K562 (cell line): ENCODE results near the gene S100P. TPM values are rescaled to one million over a fixed set of nuclear protein-coding genes. Genes with fewer than 3 reads are reported as not detected.

Experiments used
- ATAC-seq: fragments of 200-7000 bp; cut with Tn5 transposase; 3 replicates; pipeline ENCODE4 v1.9.1; 2020; ENCODE audit warnings: moderate library complexity
- BruUV-seq: library from RNA; stranded (reverse); fragments of 400-500 nt; replicated peaks from 2 replicates; lab custom pipeline; 2021; lab: Mats Ljungman, UMichigan
- CTCF ChIA-PET: fragments of 300-600 bp; formaldehyde crosslinking; extraction: SDS; loops from one replicate; lab custom pipeline; 2021; ENCODE audit warnings: low intra/inter-chr PET ratio; lab: Yijun Ruan, JAX
- POLR2A ChIA-PET: fragments of 300-600, 350-650 bp; sonication (Branson Sonifier 250); formaldehyde crosslinking; extraction: SDS; loops from one replicate; lab custom pipeline; 2021; ENCODE audit warnings: antibody characterized with exemption, inconsistent platforms; lab: Yijun Ruan, JAX
- DNase-seq, 4 experiments: peaks; one replicate each; pipeline versions ENCODE4 v3.0.0 to v3.0.0-alpha.2; 2011 to 2018; ENCODE audit warnings: low spot score in 3 of 4, mixed read lengths in 3 of 4; ENCODE audit errors: extremely low read depth in 1 of 4
- FAIRE-seq: peaks from 2 replicates; lab custom pipeline; 2011; peaks lifted over from hg19 to GRCh38; lab: Jason Lieb, UNC
- H2AFZ ChIP-seq: 2 replicates; pipeline ENCODE4 v1.6.0; 2011; ENCODE audit warnings: low read depth, low read length, control low read depth, inconsistent platforms
- H3K27ac ChIP-seq: fragments of 200-600 bp; 3 replicates; pipeline ENCODE4 v1.8.0; 2011; ENCODE audit warnings: low read depth, mild to moderate bottlenecking, control low read depth, inconsistent platforms, low read length, moderate library complexity, mixed read lengths; ENCODE audit errors: extremely low read depth
- H3K27me3 ChIP-seq, 2 experiments: fragments of 300-600 bp in 1 of 2; 2 replicates in 1 of 2; 3 replicates in 1 of 2; pipeline versions ENCODE4 v1.6.0 to v1.8.0; 2011; ENCODE audit warnings: inconsistent platforms in 2 of 2, low read length in 2 of 2, mild to moderate bottlenecking in 1 of 2, mixed read lengths in 1 of 2, moderate library complexity in 1 of 2; ENCODE audit not compliant: control insufficient read depth in 2 of 2, insufficient read depth in 2 of 2
- H3K36me3 ChIP-seq: fragments of 300-600 bp; 3 replicates; pipeline ENCODE4 v1.8.0; 2011; ENCODE audit warnings: mild to moderate bottlenecking, low read length, inconsistent platforms; ENCODE audit not compliant: control insufficient read depth, insufficient read depth
- H3K4me1 ChIP-seq, 2 experiments: fragments of 200-600 bp in 1 of 2; replicated peaks in 1 of 2; 2 replicates in 1 of 2; 3 replicates in 1 of 2; pipeline versions ENCODE4 v1.5.1 to v1.8.0; 2011; ENCODE audit warnings: inconsistent platforms in 2 of 2, low read length in 2 of 2, mild to moderate bottlenecking in 1 of 2, mixed read lengths in 1 of 2, moderate library complexity in 1 of 2; ENCODE audit not compliant: control insufficient read depth in 2 of 2, insufficient read depth in 2 of 2
- H3K4me2 ChIP-seq: 2 replicates; pipeline ENCODE4 v1.6.1; 2011; ENCODE audit warnings: low read length, control low read depth, inconsistent platforms, mixed read lengths; ENCODE audit not compliant: insufficient read depth
- H3K4me3 ChIP-seq: fragments of 200-600 bp; sonication (generic), shearing (Covaris generic); 2 replicates; pipeline ENCODE4 v1.5.1; 2016; ENCODE audit warnings: control low read depth, inconsistent platforms
- H3K79me2 ChIP-seq: fragments of 200-600 bp; 3 replicates; pipeline ENCODE4 v1.8.0; 2011; ENCODE audit warnings: low read length, inconsistent platforms; ENCODE audit not compliant: control insufficient read depth, insufficient read depth
- H3K9ac ChIP-seq, 2 experiments: 2 replicates each; pipeline versions ENCODE4 v1.6.0 to v1.6.1; 2011; ENCODE audit warnings: low read depth in 2 of 2, low read length in 2 of 2, control low read depth in 1 of 2, inconsistent platforms in 1 of 2, mild to moderate bottlenecking in 1 of 2, mixed read lengths in 1 of 2; ENCODE audit not compliant: insufficient read depth in 1 of 2
- H3K9me1 ChIP-seq: one replicate; pipeline ENCODE4 v1.6.0; 2011; ENCODE audit warnings: inconsistent platforms, mild to moderate bottlenecking, low read length, moderate library complexity; ENCODE audit not compliant: control insufficient read depth, insufficient read depth
- H3K9me3 ChIP-seq: replicated peaks from 2 replicates; pipeline ENCODE4 v1.5.1; 2011; ENCODE audit warnings: low read depth, low read length, inconsistent platforms; ENCODE audit not compliant: control insufficient read depth, insufficient read depth
- H4K20me1 ChIP-seq: replicated peaks from 2 replicates; pipeline ENCODE4 v1.6.1; 2011; ENCODE audit warnings: low read length, inconsistent platforms, mixed read lengths; ENCODE audit not compliant: control insufficient read depth, insufficient read depth
- CREBBP ChIP-seq: IDR thresholded peaks from one replicate; pipeline ENCODE4 v1.6.1; 2012; ENCODE audit warnings: low read depth, mild to moderate bottlenecking, control low read depth, inconsistent platforms, low read length
- IFI16 ChIP-seq: fragments of 250-450 bp; sonication (Bioruptor Pico); IDR thresholded peaks from 2 replicates; pipeline ENCODE4 v2.1.2; 2022; ENCODE audit warnings: mild to moderate bottlenecking, inconsistent platforms
- MAFG ChIP-seq: fragments of 450-650 bp; conservative IDR thresholded peaks from 2 replicates; pipeline ENCODE4 v1.6.1; 2016; ENCODE audit warnings: missing genetic modification characterization, missing compliant biosample characterization
- MEIS2 ChIP-seq: fragments of 450-650 bp; IDR thresholded peaks from 2 replicates; pipeline ENCODE4 v1.6.1; 2014; ENCODE audit warnings: mild to moderate bottlenecking; ENCODE audit not compliant: partially characterized antibody
- MTA3 ChIP-seq: fragments of 450-650 bp; formaldehyde crosslinking; IDR thresholded peaks from 2 replicates; pipeline ENCODE4 v1.6.1; 2017; ENCODE audit warnings: mild to moderate bottlenecking, borderline replicate concordance
- NR2C1 ChIP-seq, 2 experiments: fragments of 450-650 bp; IDR thresholded peaks; 2 replicates each; pipeline ENCODE4 v1.6.1; 2017; ENCODE audit warnings: mild to moderate bottlenecking in 2 of 2, antibody characterized with exemption in 1 of 2, inconsistent platforms in 1 of 2, missing compliant biosample characterization in 1 of 2, missing genetic modification characterization in 1 of 2
- PHF8 ChIP-seq: fragments of 200-600 bp; sonication (generic); IDR thresholded peaks from 2 replicates; pipeline ENCODE4 v1.6.1; 2012; ENCODE audit warnings: mixed run types, mild to moderate bottlenecking, inconsistent platforms, low read length, moderate library complexity, borderline replicate concordance
- POLR2G ChIP-seq: fragments of 200-400 bp; formaldehyde crosslinking; IDR thresholded peaks from 2 replicates; pipeline ENCODE4 v1.6.1; 2017; ENCODE audit warnings: low read depth, mild to moderate bottlenecking, antibody characterized with exemption, low read length, moderate library complexity
- RBM22 ChIP-seq: fragments of 200-400 bp; formaldehyde crosslinking; IDR thresholded peaks from 2 replicates; pipeline ENCODE4 v1.6.1; 2018; ENCODE audit warnings: low read length, low read depth; ENCODE audit not compliant: poor library complexity, severe bottlenecking
- RNF2 ChIP-seq: sonication (generic); IDR thresholded peaks from 2 replicates; pipeline ENCODE4 v1.6.1; 2016
- THRB ChIP-seq: fragments of 450-650 bp; formaldehyde crosslinking; conservative IDR thresholded peaks from 2 replicates; pipeline ENCODE4 v1.4.0; 2022; ENCODE audit warnings: mild to moderate bottlenecking, missing genetic modification characterization
- ZFX ChIP-seq: sonication (generic); formaldehyde crosslinking; IDR thresholded peaks from 2 replicates; pipeline ENCODE4 v1.8.0; 2022; ENCODE audit warnings: mild to moderate bottlenecking, missing genetic modification reagents, moderate library complexity
- WGBS: fragments of 100-300 bp; shearing (Covaris generic); methylation state at CpG from one replicate; pipeline ENCODE4 v1.1.6; 2016; ENCODE audit warnings: low coverage, mixed read lengths; ENCODE audit not compliant: insufficient coverage; ENCODE audit errors: missing lambda C conversion rate; 5-methylcytosine and 5-hydroxymethylcytosine counted together
- in situ Hi-C: fragments of 300-500 bp; cut with MboI; formaldehyde crosslinking; loops from 4 replicates; pipeline ENCODE4 v1.15.0; 2018; ENCODE audit warnings: inconsistent platforms, mixed read lengths
- intact Hi-C: fragments of 100-400 bp; cut with micrococcal nuclease; formaldehyde crosslinking; loops from 2 replicates; pipeline ENCODE4 v1.14.2; 2022
- polyA plus RNA-seq, 8 experiments: library from polyadenylated mRNA; depleted of rRNA in 4 of 8; stranded (reverse) in 5 of 8; unstranded in 3 of 8; fragments of >200 nt; fragmentation: Nextera tagmentation in 2 of 8; fragmentation: Illumina TruSeq in 1 of 8; extraction: Ambion mirVana in 2 of 8; extraction: Trizol in 1 of 8; gene quantifications; 2 replicates each; pipeline versions ENCODE4 v1.2.1 to v1.2.3, GENCODE V29; 2011 to 2014; ENCODE audit warnings: inconsistent platforms in 1 of 8, missing spikeins in 1 of 8
- total RNA-seq, 7 experiments: library from RNA; depleted of rRNA in 6 of 7; stranded (reverse); fragments of >200 nt in 6 of 7; fragmentation: Illumina TruSeq in 2 of 7; extraction: Trizol in 2 of 7; gene quantifications; 2 replicates each; pipeline versions ENCODE4 v1.2.1 to v1.2.3, GENCODE V29; 2011 to 2021; ENCODE audit warnings: low replicate concordance in 1 of 7
- TF ChIP-seq, protein P1 (sequence below): IDR thresholded peaks from 2 replicates; pipeline ENCODE4 v1.6.1; 2014; ENCODE audit warnings: antibody characterized with exemption
- TF ChIP-seq, protein P2 (sequence below): sonication (generic); formaldehyde crosslinking; IDR thresholded peaks from 2 replicates; pipeline ENCODE4 v1.9.0; 2022; ENCODE audit warnings: mild to moderate bottlenecking, missing genetic modification reagents

S100P gene
- total and polyA plus RNA-seq, 9 of the 15 experiments (the other 6 are each of a cell fraction or from before 2014, with no cell fraction given) = 4.1 to 23.8 (median 7.5) TPM

GRCh38 chr4:6692379-6692778 is 1.3 kb upstream of the S100P start:
- no peaks in the 10 kb centered on the region for H4K20me1 ChIP-seq
- intact Hi-C loops (no loop called here), in situ Hi-C loops (no loop called here)
- H3K9me1 ChIP-seq = no peaks in the 10 kb centered on the region
- H3K79me2 ChIP-seq = no peaks in the 10 kb centered on the region
- no TSS peak for BruUV-seq
- CTCF ChIA-PET = interaction anchor here (0.6 kb wide), 1 partner anchor 348 kb away, joined by 3 read pairs; no protein-coding TSS in a partner anchor
- FAIRE-seq = no peak
- peak overlapping the region; percentile 61; the same call in 1 of the 2 replicates for H3K4me2 ChIP-seq
- peak overlapping the region; percentile 35 for H2AFZ ChIP-seq
- no peaks in the 10 kb centered on the region for H3K36me3 ChIP-seq
- WGBS = 66% methylated on average over 7 of the region's 8 CpGs
- no peaks in the 10 kb centered on the region for H3K27me3 ChIP-seq
- no peak overlapping the region for H3K4me3 ChIP-seq
- H3K9ac ChIP-seq = peak overlapping the region; percentile 5 to 83; a peak in 3 of 4 replicates
- H3K27ac ChIP-seq = peak overlapping the region; percentile 2; the same call in 2 of the 3 replicates
- H3K4me1 ChIP-seq = peaks cover 66 to 68% of the 10 kb centered on the region in 2 experiments
- DNase-seq = no peak
- ATAC-seq = peak; percentile 1; the same call in 2 of the 3 replicates
- H3K9me3 ChIP-seq = no peaks in the 10 kb centered on the region
- POLR2A ChIA-PET = interaction anchor here (0.6 to 5.8 kb wide), 11 partner anchors 9 to 320 kb away, joined by 3 to 38 read pairs (median 4); partner anchors contain the start of gene MRFAP1L1
- TF ChIP-seq RNF2 = no peak
- TF ChIP-seq, protein P1, sequence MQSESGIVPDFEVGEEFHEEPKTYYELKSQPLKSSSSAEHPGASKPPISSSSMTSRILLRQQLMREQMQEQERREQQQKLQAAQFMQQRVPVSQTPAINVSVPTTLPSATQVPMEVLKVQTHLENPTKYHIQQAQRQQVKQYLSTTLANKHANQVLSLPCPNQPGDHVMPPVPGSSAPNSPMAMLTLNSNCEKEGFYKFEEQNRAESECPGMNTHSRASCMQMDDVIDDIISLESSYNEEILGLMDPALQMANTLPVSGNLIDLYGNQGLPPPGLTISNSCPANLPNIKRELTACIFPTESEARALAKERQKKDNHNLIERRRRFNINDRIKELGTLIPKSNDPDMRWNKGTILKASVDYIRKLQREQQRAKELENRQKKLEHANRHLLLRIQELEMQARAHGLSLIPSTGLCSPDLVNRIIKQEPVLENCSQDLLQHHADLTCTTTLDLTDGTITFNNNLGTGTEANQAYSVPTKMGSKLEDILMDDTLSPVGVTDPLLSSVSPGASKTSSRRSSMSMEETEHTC = no peak
- TF ChIP-seq THRB = no peak
- TF ChIP-seq POLR2G = no peak
- no peak for TF ChIP-seq CREBBP
- TF ChIP-seq MAFG (tag) = no peak
- 0 out of 2 replicates have a peak, but pooled peaks have one; percentile 10 for TF ChIP-seq MTA3
- TF ChIP-seq, protein P2, sequence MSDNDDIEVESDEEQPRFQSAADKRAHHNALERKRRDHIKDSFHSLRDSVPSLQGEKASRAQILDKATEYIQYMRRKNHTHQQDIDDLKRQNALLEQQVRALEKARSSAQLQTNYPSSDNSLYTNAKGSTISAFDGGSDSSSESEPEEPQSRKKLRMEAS = peak; percentile 39; the same call in 1 of the 2 replicates
- TF ChIP-seq PHF8 = no peak; the same call in 1 of the 2 replicates
- TF ChIP-seq NR2C1 (IDR thresholded peaks at IDR 0.05) = no peak
- 0 out of 2 replicates have a peak, but pooled peaks have one; percentile 11 for TF ChIP-seq NR2C1 (tag; IDR thresholded peaks at IDR 0.05)
- TF ChIP-seq ZFX (CRISPR knock-in tag) = peak; percentile 50
- TF ChIP-seq IFI16 (CRISPR knock-in tag) = no peak
- no peak for TF ChIP-seq RBM22
- TF ChIP-seq MEIS2 = no peak
